Measurements from ENCODE around the gene SPOCK3.

DNA sequence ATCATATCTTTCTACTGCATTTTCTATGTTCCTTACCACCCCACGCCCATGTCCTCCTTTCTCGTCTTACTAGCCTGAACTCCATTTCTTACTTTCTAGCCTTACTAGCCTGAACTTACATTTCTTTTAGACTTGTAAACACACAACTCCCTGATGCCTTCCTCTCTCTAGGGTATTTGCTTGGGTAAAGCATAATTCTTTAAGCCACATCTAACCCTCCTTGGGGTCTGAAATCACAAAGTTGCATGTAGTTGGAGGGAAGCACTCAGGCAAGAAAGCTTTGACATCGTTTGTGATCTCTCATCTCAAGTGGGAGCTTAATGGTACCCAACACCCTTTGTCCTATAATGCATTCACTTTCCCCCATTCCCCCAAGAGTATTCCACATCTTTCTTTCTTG is 124.4 kb downstream of the SPOCK3 start:
- TF ChIP-seq POLR2AphosphoS5 (IDR thresholded peaks at IDR 0.05; ENCODE audit: borderline replicate concordance, low read depth, low read length), result no peak
- no peak for TF ChIP-seq EZH2 (IDR thresholded peaks at IDR 0.05)
